ENCODE data around the gene DRD4.

DRD4 gene

GRCh38 chr11:623999-624704, 12.9 kb upstream of the DRD4 start:
- DNase-seq = peak; percentile 43

- peak; percentile 4 for DNase-seq
Observed at GRCh38 chr11:624705-625635, 12.1 kb upstream of the DRD4 start, which contains the start of gene CDHR5. Gene CDHR5, minus strand, starts transcription at chr11:624955. Its CDS starts 53 bp downstream, at chr11:624902.

- DNase-seq = no peak
Observed at GRCh38 chr11:625636-626268, 11.3 kb upstream of the DRD4 start.

GRCh38 chr11:626475-627307, 10.4 kb upstream of the DRD4 start, which contains the start of gene SCT:
Gene SCT, minus strand, starts transcription at chr11:627181. Its CDS starts 38 bp downstream, at chr11:627143.
- DNase-seq = no peak

GRCh38 chr11:627308-627576, 9.8 kb upstream of the DRD4 start:
- DNase-seq = no peak

- no peak for DNase-seq
Observed at GRCh38 chr11:628056-628455, 9.0 kb upstream of the DRD4 start.

- DNase-seq = no peak
Observed at GRCh38 chr11:629237-629583, 7.9 kb upstream of the DRD4 start.

- DNase-seq = no peak
Observed at GRCh38 chr11:630871-631270, 6.2 kb upstream of the DRD4 start.

GRCh38 chr11:635945-636510, 1.0 kb upstream of the DRD4 start:
- no peak for DNase-seq

GRCh38 chr11:637333-637592, 194 bp downstream of the DRD4 start:
- no peak for DNase-seq

GRCh38 chr11:637593-638521, 788 bp downstream of the DRD4 start:
- no peak for DNase-seq

- no peak for DNase-seq
Observed at GRCh38 chr11:638631-639331, 1.7 kb downstream of the DRD4 start.

GRCh38 chr11:639332-639955, 2.4 kb downstream of the DRD4 start:
- no peak for DNase-seq

- DNase-seq = no peak
Observed at GRCh38 chr11:640021-640706, 3.1 kb downstream of the DRD4 start.

- DNase-seq = no peak
Observed at GRCh38 chr11:641806-642370, 4.8 kb downstream of the DRD4 start.

- DNase-seq = no peak
Observed at GRCh38 chr11:643366-643765, 6.3 kb downstream of the DRD4 start.

GRCh38 chr11:643849-644738, 7.0 kb downstream of the DRD4 start:
- no peak for DNase-seq

GRCh38 chr11:645536-645935, 8.5 kb downstream of the DRD4 start:
- no peak for DNase-seq

GRCh38 chr11:646214-646613, 9.1 kb downstream of the DRD4 start:
- DNase-seq = no peak

Measured in NCI-H226 (cell line).